ENCODE results near the gene PRR15.

Gene PRR15

DNA sequence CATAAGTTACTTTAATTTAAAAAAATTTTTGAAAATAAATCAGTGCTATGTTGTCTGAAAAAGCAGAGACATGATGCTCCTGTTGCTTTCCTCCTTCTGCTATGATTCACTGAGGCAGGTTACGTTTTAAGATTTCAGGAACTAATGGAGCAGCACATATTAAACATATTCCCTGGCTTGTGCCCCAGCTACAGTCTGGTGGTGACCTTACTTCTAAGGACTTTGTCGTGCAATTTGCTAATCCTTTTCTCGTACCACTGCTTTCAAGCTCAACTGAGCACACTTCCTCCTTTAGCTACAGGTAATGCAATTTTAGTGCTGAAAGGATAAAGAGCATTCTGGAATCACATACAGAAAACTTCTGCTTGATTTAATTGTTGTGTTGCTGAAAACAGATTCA, 16.2 kb upstream of the PRR15 start:
- H3K27ac ChIP-seq, result no peak overlapping the region
- TF ChIP-seq ZFX (IDR thresholded peaks at IDR 0.05), result no peak
- TF ChIP-seq CTCF (conservative IDR thresholded peaks at IDR 0.05), result no peak

DNA sequence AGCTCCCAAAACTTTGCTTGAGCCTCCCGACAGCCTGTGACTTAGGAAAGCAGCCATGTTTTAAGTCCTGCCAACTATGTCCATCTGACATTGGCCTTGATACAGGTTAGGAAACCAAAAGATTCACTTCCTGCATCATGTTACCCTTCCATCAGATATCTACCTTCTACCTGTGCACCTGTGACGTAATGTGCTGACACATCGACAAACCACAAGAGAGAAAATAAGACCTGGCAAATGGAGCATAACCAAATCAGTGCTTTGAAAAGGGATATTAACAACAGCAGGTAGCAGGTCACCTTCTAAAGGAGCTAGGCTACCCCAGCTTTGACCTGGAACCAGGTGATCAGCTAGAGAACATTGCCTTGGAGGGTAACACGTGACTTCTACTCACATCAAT, 14.8 kb upstream of the PRR15 start:
- TF ChIP-seq ZFX (IDR thresholded peaks at IDR 0.05) (no peak), CTCF (conservative IDR thresholded peaks at IDR 0.05) (no peak)
- no peak overlapping the region for H3K27ac ChIP-seq

DNA sequence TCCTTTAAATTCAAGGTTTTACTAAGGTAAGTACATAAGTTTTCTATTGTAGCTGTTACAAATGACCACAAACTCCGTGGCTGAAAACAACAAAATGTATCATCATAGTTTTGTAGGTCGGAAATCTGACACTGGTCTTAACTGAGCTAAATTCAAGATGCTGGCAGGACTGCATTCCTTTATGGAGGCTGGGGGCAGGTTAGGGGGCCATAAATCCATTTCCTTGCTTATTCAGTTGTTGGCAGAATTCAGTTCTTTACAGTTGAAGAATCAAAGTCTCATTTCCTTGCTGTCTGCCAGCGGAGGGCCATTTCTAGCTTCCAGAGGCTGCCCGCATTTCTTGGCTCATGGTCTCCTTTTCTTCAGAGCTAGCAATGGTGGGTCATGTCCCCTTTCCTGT, 11.2 kb upstream of the PRR15 start:
- H3K27ac ChIP-seq, result no peak overlapping the region
- TF ChIP-seq CTCF (conservative IDR thresholded peaks at IDR 0.05) (no peak), ZFX (IDR thresholded peaks at IDR 0.05) (no peak)

DNA sequence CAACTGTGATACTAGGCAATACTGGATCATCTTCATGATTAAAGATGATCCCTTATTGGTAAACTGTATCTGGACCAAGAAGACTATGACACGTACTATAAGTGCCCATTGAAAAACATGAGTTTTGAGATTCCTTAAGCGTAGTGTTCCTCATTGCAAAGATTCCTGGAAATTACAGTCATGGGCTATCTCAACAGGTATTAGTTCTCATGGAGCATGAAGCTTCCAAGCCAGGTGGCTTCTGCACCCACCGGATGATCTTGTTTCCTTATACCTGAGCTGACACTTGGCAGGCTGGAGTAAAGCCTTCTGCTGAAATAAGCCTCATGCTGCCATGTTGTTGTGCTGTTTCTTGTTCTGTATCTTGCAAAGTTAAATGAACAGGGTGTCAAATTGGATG, 8.6 kb upstream of the PRR15 start:
- H3K27ac ChIP-seq, result no peak overlapping the region
- no peak for TF ChIP-seq ZFX (IDR thresholded peaks at IDR 0.05)

GRCh38 chr7:29556405-29557195, 7.0 kb upstream of the PRR15 start:
- no peak for TF ChIP-seq ZFX (IDR thresholded peaks at IDR 0.05)
- peak; percentile 31 for TF ChIP-seq CTCF (conservative IDR thresholded peaks at IDR 0.05)
- no peak overlapping the region for H3K27ac ChIP-seq

- TF ChIP-seq ZFX (IDR thresholded peaks at IDR 0.05), result no peak
- TF ChIP-seq CTCF (conservative IDR thresholded peaks at IDR 0.05), result no peak
- no peak overlapping the region for H3K27ac ChIP-seq
Observed at GRCh38 chr7:29557954-29558353, 5.7 kb upstream of the PRR15 start.

DNA sequence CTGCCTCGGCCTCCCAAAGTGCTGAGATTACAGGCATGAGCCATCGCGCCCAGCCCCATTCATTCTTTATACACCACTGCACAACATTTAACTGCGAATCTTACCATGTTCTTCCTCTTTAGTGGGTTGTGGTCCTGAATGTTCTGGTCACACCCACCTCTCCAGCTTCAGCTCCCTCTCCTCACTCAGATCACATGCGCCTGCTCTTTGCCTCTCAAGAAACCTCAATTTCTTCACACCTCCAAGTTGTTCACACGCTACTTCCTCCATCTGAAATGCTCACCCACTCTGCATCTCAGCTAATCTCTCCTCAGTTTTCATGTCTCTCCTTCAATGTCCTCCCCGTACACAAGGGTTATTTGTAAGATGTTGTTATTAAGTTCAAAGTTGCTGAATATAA, 2.4 kb upstream of the PRR15 start:
- TF ChIP-seq ZFX (IDR thresholded peaks at IDR 0.05) (no peak), CTCF (conservative IDR thresholded peaks at IDR 0.05) (no peak)
- H3K27ac ChIP-seq, result no peak overlapping the region

- no peak overlapping the region for H3K27ac ChIP-seq
- no peak for TF ChIP-seq ZFX (IDR thresholded peaks at IDR 0.05)
- no peak for TF ChIP-seq CTCF (conservative IDR thresholded peaks at IDR 0.05)
Observed at GRCh38 chr7:29562307-29562706, 1.3 kb upstream of the PRR15 start.
